H9 (cell line): ENCODE results near the gene RNF224. TPM values are rescaled to one million over a fixed set of nuclear protein-coding genes. Genes with fewer than 3 reads are reported as not detected.
A peak's percentile ranks its signal among the peaks of the same experiment; 100 is the strongest.

Experiments
- DNase-seq: peaks from one replicate; pipeline ENCODE4 v3.0.0-alpha.2; 2017
- H2AFZ ChIP-seq: one replicate; pipeline ENCODE4 v1.6.1; 2013; ENCODE audit warnings: mild to moderate bottlenecking, low read length, control low read depth, moderate library complexity
- H2AK5ac ChIP-seq: 2 replicates; pipeline ENCODE4 v1.6.1; 2013; ENCODE audit warnings: low read length, control low read depth, mixed read lengths; ENCODE audit not compliant: insufficient read length
- H2BK120ac ChIP-seq: one replicate; pipeline ENCODE4 v1.6.1; 2013; ENCODE audit warnings: low read depth, mild to moderate bottlenecking, low read length, control low read depth, inconsistent platforms; ENCODE audit not compliant: poor library complexity, severe bottlenecking
- H2BK12ac ChIP-seq: 2 replicates; pipeline ENCODE4 v1.6.1; 2013; ENCODE audit warnings: low read length, control low read depth, mixed read lengths, low read depth; ENCODE audit not compliant: insufficient read length
- H2BK15ac ChIP-seq: 2 replicates; pipeline ENCODE4 v1.6.1; 2013; ENCODE audit warnings: low read depth, low read length, control low read depth
- H2BK20ac ChIP-seq: one replicate; pipeline ENCODE4 v1.6.1; 2013; ENCODE audit warnings: low read depth, mild to moderate bottlenecking, low read length, control low read depth, inconsistent platforms; ENCODE audit not compliant: poor library complexity, severe bottlenecking
- H2BK5ac ChIP-seq: 2 replicates; pipeline ENCODE4 v1.6.1; 2013; ENCODE audit warnings: low read length, control low read depth, mixed read lengths; ENCODE audit not compliant: insufficient read length
- H3K14ac ChIP-seq: 2 replicates; pipeline ENCODE4 v1.6.1; 2013; ENCODE audit warnings: low read length, control low read depth; ENCODE audit not compliant: insufficient read depth
- H3K18ac ChIP-seq: 2 replicates; pipeline ENCODE4 v1.6.1; 2013; ENCODE audit warnings: low read depth, mild to moderate bottlenecking, mixed read lengths, low read length, control low read depth; ENCODE audit not compliant: insufficient read length
- H3K23ac ChIP-seq: 2 replicates; pipeline ENCODE4 v1.6.1; 2013; ENCODE audit warnings: low read length, control low read depth, mixed read lengths, low read depth; ENCODE audit not compliant: insufficient read length
- H3K23me2 ChIP-seq: 2 replicates; pipeline ENCODE4 v1.6.1; 2013; ENCODE audit warnings: low read depth, mild to moderate bottlenecking, mixed read lengths, low read length, control low read depth; ENCODE audit not compliant: insufficient read length, poor library complexity, severe bottlenecking
- H3K27ac ChIP-seq: 2 replicates; pipeline ENCODE4 v1.5.1; 2013; ENCODE audit warnings: low read length, control low read depth, mixed read lengths, low read depth; ENCODE audit not compliant: insufficient read length
- H3K27me3 ChIP-seq: 2 replicates; pipeline ENCODE4 v1.6.1; 2013; ENCODE audit warnings: low read length, control low read depth, inconsistent platforms; ENCODE audit not compliant: insufficient read depth
- H3K4ac ChIP-seq: 2 replicates; pipeline ENCODE4 v1.6.1; 2013; ENCODE audit warnings: low read depth, mild to moderate bottlenecking, control low read depth, inconsistent platforms, low read length, moderate library complexity
- H3K4me1 ChIP-seq: 2 replicates; pipeline ENCODE4 v1.6.1; 2013; ENCODE audit warnings: low read length, control low read depth, inconsistent platforms; ENCODE audit not compliant: insufficient read depth
- H3K4me2 ChIP-seq: 2 replicates; pipeline ENCODE4 v1.6.1; 2013; ENCODE audit warnings: low read length, control low read depth, mixed read lengths; ENCODE audit not compliant: insufficient read length, insufficient read depth
- H3K56ac ChIP-seq: 2 replicates; pipeline ENCODE4 v1.6.1; 2013; ENCODE audit warnings: low read depth, mild to moderate bottlenecking, mixed read lengths, low read length, control low read depth; ENCODE audit not compliant: insufficient read length
- H3K79me1 ChIP-seq: 2 replicates; pipeline ENCODE4 v1.6.1; 2013; ENCODE audit warnings: low read depth, mild to moderate bottlenecking, moderate library complexity, low read length, control low read depth, inconsistent platforms; ENCODE audit not compliant: insufficient read depth, poor library complexity, severe bottlenecking
- H3K79me2 ChIP-seq: 2 replicates; pipeline ENCODE4 v1.6.1; 2013; ENCODE audit warnings: low read length, control low read depth, inconsistent platforms; ENCODE audit not compliant: insufficient read depth
- H3K9ac ChIP-seq: 2 replicates; pipeline ENCODE4 v1.6.1; 2013; ENCODE audit warnings: low read length, control low read depth, mixed read lengths; ENCODE audit not compliant: insufficient read length; ENCODE audit errors: extremely low read depth
- H3K9me3 ChIP-seq: one replicate; pipeline ENCODE4 v1.6.1; 2013; ENCODE audit warnings: low read depth, low read length, inconsistent platforms; ENCODE audit not compliant: control insufficient read depth
- H3T11ph ChIP-seq: one replicate; pipeline ENCODE4 v1.6.1; 2013; ENCODE audit warnings: mild to moderate bottlenecking, low read length, control low read depth, inconsistent platforms
- H4K20me1 ChIP-seq: one replicate; pipeline ENCODE4 v1.6.1; 2013; ENCODE audit not compliant: control insufficient read depth, insufficient read length, insufficient read depth
- H4K5ac ChIP-seq: 2 replicates; pipeline ENCODE4 v1.6.1; 2013; ENCODE audit warnings: low read depth, mild to moderate bottlenecking, mixed read lengths, low read length, control low read depth; ENCODE audit not compliant: insufficient read length
- H4K8ac ChIP-seq: replicated peaks from 2 replicates; pipeline ENCODE4 v1.6.1; 2013; ENCODE audit warnings: low read length, control low read depth, mixed read lengths, low read depth; ENCODE audit not compliant: insufficient read length
- H4K91ac ChIP-seq: 2 replicates; pipeline ENCODE4 v1.6.1; 2013; ENCODE audit warnings: low read depth, mild to moderate bottlenecking, moderate library complexity, mixed read lengths, low read length, control low read depth; ENCODE audit not compliant: insufficient read length
- H3K27ac Mint-ChIP-seq, 3 experiments: 2 replicates in 2 of 3; 3 replicates in 1 of 3; pipeline ENCODE4 v1.8.0; 2020 to 2021; ENCODE audit warnings: mixed read lengths in 3 of 3, mild to moderate bottlenecking in 1 of 3, moderate library complexity in 1 of 3
- H3K27me3 Mint-ChIP-seq: 2 replicates; pipeline ENCODE4 v1.8.0; 2021; ENCODE audit warnings: low read depth, mild to moderate bottlenecking, moderate library complexity, mixed read lengths
- H3K36me3 Mint-ChIP-seq, 3 experiments: 2 replicates in 2 of 3; 3 replicates in 1 of 3; pipeline ENCODE4 v1.8.0; 2020 to 2021; ENCODE audit warnings: low read depth in 3 of 3, mixed read lengths in 3 of 3; ENCODE audit not compliant: insufficient read depth in 1 of 3
- H3K4me1 Mint-ChIP-seq, 2 experiments: 2 replicates each; pipeline ENCODE4 v1.8.0; 2020; ENCODE audit warnings: mixed read lengths in 2 of 2
- H3K4me3 Mint-ChIP-seq, 2 experiments: 2 replicates in 1 of 2; 3 replicates in 1 of 2; pipeline ENCODE4 v1.8.0; 2020 to 2021; ENCODE audit warnings: mild to moderate bottlenecking in 2 of 2, mixed read lengths in 2 of 2, moderate library complexity in 1 of 2
- H3K9me3 Mint-ChIP-seq, 2 experiments: 2 replicates in 1 of 2; 3 replicates in 1 of 2; pipeline ENCODE4 v1.8.0; 2020; ENCODE audit warnings: mild to moderate bottlenecking in 2 of 2, mixed read lengths in 2 of 2, moderate library complexity in 1 of 2
- CTCF ChIP-seq: fragments of 200-600 bp; sonication (generic); conservative IDR thresholded peaks from 3 replicates; pipeline ENCODE4 v1.8.0; 2021; ENCODE audit warnings: antibody characterized with exemption, mild to moderate bottlenecking
- WGBS: extraction: QIAGEN DNeasy Blood & Tissue Kit; methylation state at CpG from one replicate; pipeline ENCODE4 v1.1.7; 2013; ENCODE audit warnings: missing lambda C conversion rate, low lambda C conversion rate, mixed read lengths; ENCODE audit not compliant: insufficient read length; ENCODE audit errors: extremely low coverage; 5-methylcytosine and 5-hydroxymethylcytosine counted together
- total RNA-seq: library from RNA; stranded (reverse); gene quantifications from 2 replicates; pipeline ENCODE4 v1.2.1, GENCODE V29; 2021

The RNF224 gene
- total RNA-seq, 1 experiment from 2014 or later = 0.15 TPM

- H2AFZ ChIP-seq = no peak overlapping the region
- H3K4me1 ChIP-seq = no peaks in the 10 kb centered on the region
- H4K5ac ChIP-seq = no peak overlapping the region
- Mint-ChIP-seq H3K9me3 (no peaks in the 10 kb centered on the region; a peak in 1 of 5 replicates), H3K4me1 (peaks cover 6 to 18% of the 10 kb centered on the region in 2 experiments), H3K36me3 (peaks cover 16 to 27% (median 25%) of the 10 kb centered on the region in 3 experiments; a peak in 6 of 7 replicates), H3K27ac (no peak overlapping the region), H3K27me3 (no peaks in the 10 kb centered on the region), H3K4me3 (peak overlapping the region; percentile 84 to 91)
- no peak for DNase-seq
- H2AK5ac ChIP-seq = no peak overlapping the region
- no peak overlapping the region for H3K27ac ChIP-seq
- H2BK12ac ChIP-seq = no peak overlapping the region
- H3K56ac ChIP-seq = no peak overlapping the region
- peaks cover 5% of the 10 kb centered on the region for H3K79me1 ChIP-seq
- no peak overlapping the region for H3T11ph ChIP-seq
- H2BK15ac ChIP-seq = no peak overlapping the region
- no peak overlapping the region for H3K14ac ChIP-seq
- peaks cover 6% of the 10 kb centered on the region; the same call in 1 of the 2 replicates for H3K79me2 ChIP-seq
- no peak overlapping the region for H4K8ac ChIP-seq
- H4K20me1 ChIP-seq = no peaks in the 10 kb centered on the region
- H3K23ac ChIP-seq = no peak overlapping the region
- no peaks in the 10 kb centered on the region for H3K27me3 ChIP-seq
- H2BK5ac ChIP-seq = no peak overlapping the region
- peaks cover 14% of the 10 kb centered on the region for H3K23me2 ChIP-seq
- H3K18ac ChIP-seq = no peak overlapping the region
- H3K9me3 ChIP-seq = no peaks in the 10 kb centered on the region
- no peak overlapping the region for H2BK120ac ChIP-seq
- H3K4ac ChIP-seq = no peak overlapping the region
- no peak for TF ChIP-seq CTCF
- H3K9ac ChIP-seq = no peak overlapping the region
- H3K4me2 ChIP-seq = no peak overlapping the region
- no peak overlapping the region for H2BK20ac ChIP-seq
- no peak overlapping the region for H4K91ac ChIP-seq
- no CpG with 5 or more reads among the region's 15 CpGs for WGBS
Measured at GRCh38 chr9:137256856-137257255, 29.6 kb downstream of the RNF224 start.
